ENCODE results near the gene TMEM225B.
"Not testable (repeated sequence)": the region's sequence is repeated elsewhere in the genome, so short reads cannot be mapped to it uniquely, and the experiment has no call there.

TMEM225B gene

GRCh38 chr7:99657879-99658278 is 59.8 kb downstream of the TMEM225B start:
- not testable (repeated sequence) for DNase-seq (ENCODE audit: low spot score)

Measured in hepatic stellate cell (primary cell).